ENCODE data around the gene SLC47A2.
"Not testable (repeated sequence)": the region's sequence is repeated elsewhere in the genome, so short reads cannot be mapped to it uniquely, and the experiment has no call there.

SLC47A2 gene

GRCh38 chr17:19716108-19717030 is at the start of gene SLC47A2:
Gene SLC47A2 (minus strand): TSS chr17:19716584. CDS start chr17:19716555, 29 bp downstream.
- no peak for DNase-seq

- no peak for DNase-seq
Measured at GRCh38 chr17:19766016-19766415, 49.6 kb upstream of the SLC47A2 start.

- DNase-seq, result not testable (repeated sequence)
Measured at GRCh38 chr17:19763991-19764390, 47.6 kb upstream of the SLC47A2 start.

GRCh38 chr17:19763416-19763815 is 47.0 kb upstream of the SLC47A2 start:
- no peak for DNase-seq

- DNase-seq, result peak; percentile 5
Measured at GRCh38 chr17:19762515-19762961, 46.2 kb upstream of the SLC47A2 start.

GRCh38 chr17:19760746-19761145 is 44.4 kb upstream of the SLC47A2 start:
- DNase-seq, result no peak

GRCh38 chr17:19759568-19760549 is 43.5 kb upstream of the SLC47A2 start:
- no peak for DNase-seq

- DNase-seq, result no peak
Measured at GRCh38 chr17:19757536-19758180, 41.3 kb upstream of the SLC47A2 start.

GRCh38 chr17:19756546-19756945 is 40.2 kb upstream of the SLC47A2 start:
- DNase-seq, result no peak

GRCh38 chr17:19755821-19756510 is 39.6 kb upstream of the SLC47A2 start:
- no peak for DNase-seq

- no peak for DNase-seq
Measured at GRCh38 chr17:19755392-19755791, 39.0 kb upstream of the SLC47A2 start.

- no peak for DNase-seq
Measured at GRCh38 chr17:19753661-19754463, 37.5 kb upstream of the SLC47A2 start.

- DNase-seq, result no peak
Measured at GRCh38 chr17:19753051-19753509, 36.7 kb upstream of the SLC47A2 start.

- no peak for DNase-seq
Measured at GRCh38 chr17:19752216-19753050, 36.0 kb upstream of the SLC47A2 start.

GRCh38 chr17:19750835-19751234 is 34.5 kb upstream of the SLC47A2 start:
- DNase-seq, result no peak

GRCh38 chr17:19750020-19750572 is 33.7 kb upstream of the SLC47A2 start:
- no peak for DNase-seq

- DNase-seq, result no peak
Measured at GRCh38 chr17:19748807-19749193, 32.4 kb upstream of the SLC47A2 start.

GRCh38 chr17:19747829-19748806 is 31.7 kb upstream of the SLC47A2 start, which contains the start of gene ALDH3A1:
Gene ALDH3A1 (minus strand): TSS chr17:19748298. CDS start chr17:19745129, 3,169 bp downstream.
- DNase-seq, result no peak
